HL-60/S4 (cell line): ENCODE results near the gene DCUN1D3.
"Not testable (repeated sequence)": the region's sequence is repeated elsewhere in the genome, so short reads cannot be mapped to it uniquely, and the experiment has no call there.

Experiments used
- in situ Hi-C: fragments of 300-500 bp; cut with MboI; formaldehyde crosslinking; loops from 2 replicates; pipeline ENCODE4 v1.14.3; 2022; ENCODE audit warnings: low sequenced_read_pairs

Gene DCUN1D3, protein sequence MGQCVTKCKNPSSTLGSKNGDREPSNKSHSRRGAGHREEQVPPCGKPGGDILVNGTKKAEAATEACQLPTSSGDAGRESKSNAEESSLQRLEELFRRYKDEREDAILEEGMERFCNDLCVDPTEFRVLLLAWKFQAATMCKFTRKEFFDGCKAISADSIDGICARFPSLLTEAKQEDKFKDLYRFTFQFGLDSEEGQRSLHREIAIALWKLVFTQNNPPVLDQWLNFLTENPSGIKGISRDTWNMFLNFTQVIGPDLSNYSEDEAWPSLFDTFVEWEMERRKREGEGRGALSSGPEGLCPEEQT

DNA sequence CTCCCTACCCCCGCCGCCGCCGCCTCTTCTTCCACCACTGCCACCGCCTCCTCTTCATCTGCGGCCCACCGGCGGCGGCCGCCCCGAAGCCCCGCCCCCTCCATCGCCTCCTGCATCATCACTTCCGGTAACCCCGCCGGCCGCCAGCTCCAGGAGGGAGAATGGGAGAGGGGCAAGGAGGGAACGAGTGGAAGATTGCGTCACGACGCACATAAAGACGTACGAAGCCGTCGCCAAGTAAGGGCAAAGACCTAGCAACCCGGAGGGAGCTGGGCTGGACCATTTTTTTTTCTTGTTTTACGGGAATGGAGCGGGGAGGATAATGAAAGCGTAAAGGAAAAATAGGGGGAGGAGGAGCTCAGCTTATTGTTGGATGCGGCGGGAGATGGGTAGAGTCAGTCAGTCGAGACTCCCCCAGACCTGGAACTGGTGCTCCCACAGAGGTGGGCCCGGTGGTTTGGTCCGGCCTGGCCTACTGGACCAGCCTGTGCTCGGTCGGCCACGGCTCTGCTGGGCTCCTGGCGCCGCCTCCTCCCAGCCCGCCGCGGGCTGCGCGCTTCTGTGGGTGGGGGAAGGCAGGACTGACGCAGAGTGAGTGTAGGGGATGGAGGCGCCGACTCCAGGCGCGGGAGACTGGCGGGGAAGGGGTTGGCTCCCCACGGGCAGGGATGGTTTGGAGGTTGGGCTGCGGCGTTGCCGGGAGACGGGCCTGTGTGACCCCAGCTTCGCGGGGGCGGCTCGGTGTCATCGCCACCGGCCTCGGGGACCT lies at the start of gene DCUN1D3, which contains the start of gene LYRM1:
TSS of gene DCUN1D3 (minus strand) at position 60 of the 769 bp plus-strand sequence. CDS start 37,820 bp downstream, outside the sequence.
TSS of gene LYRM1 (plus strand) at position 473 of the 769 bp plus-strand sequence. CDS start 14,785 bp downstream, outside the sequence.
- in situ Hi-C loops = no loop called here

DNA sequence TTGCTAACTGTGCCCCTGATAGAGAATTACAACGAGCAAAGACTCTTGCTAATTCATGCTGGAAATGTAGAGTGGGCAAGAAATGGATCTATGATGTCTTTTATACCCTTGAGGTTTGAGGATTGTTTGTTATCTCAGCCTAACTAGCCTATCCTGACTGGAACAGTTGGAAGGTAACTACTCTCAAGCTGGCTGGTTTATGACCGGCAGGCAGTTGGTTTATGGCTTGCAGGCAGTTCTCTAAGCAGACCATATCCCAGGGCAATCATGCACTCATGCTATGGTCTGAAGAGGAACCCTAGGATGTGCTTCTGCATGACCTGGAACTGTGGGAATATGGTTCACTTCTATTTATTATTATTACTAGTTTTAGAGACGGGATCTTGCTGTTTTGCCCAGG lies 49.5 kb upstream of the DCUN1D3 start:
- in situ Hi-C loops = no loop called here

DNA sequence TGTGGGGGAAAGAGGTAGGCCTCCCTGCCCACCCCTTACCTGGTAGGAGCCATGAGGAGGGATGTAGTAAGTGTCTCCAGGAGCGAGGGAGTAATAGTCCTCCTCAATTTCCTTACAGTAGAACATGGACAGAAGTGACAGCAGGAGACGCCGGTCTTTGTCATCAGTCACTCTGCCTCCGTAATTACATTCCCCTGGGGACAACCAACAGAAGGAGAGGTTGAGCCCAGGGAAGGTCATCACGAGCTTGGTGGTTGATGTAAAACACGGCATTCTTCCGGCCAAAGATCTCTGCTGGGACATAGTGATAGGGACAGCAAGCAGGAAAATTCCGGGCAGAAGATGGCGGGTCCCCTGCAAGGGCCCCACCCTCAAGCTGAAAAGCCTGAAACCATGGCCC lies 48.3 kb upstream of the DCUN1D3 start:
- in situ Hi-C loops = no loop called here

DNA sequence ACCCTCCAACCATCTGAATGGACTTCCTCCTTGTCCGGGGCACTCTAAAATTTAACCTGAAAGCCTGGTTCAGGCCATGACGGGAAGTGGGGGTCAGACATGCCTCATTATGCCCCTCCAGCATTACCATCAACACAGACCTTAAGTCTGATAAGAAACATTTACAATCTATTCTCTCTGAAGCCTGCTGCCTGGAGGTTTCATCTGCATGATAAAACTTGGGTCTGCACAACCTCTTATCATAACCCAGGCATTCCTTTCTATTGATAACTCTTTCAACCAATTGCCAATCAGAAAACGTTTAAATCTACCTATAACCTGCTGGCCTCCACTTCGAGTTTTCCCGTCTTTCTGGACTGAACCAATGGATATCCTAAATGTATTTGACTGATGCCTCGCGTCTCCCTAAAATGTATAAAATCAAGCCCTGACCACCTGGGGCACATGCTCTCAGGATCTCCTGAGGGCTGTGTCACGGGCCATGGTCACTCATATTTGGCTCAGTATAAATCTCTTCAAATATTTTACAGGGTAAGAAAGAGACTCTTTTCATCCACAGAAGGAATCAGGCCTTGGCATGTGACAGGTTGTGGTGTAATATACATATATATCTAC lies 46.0 kb upstream of the DCUN1D3 start:
- in situ Hi-C loops = no loop called here

DNA sequence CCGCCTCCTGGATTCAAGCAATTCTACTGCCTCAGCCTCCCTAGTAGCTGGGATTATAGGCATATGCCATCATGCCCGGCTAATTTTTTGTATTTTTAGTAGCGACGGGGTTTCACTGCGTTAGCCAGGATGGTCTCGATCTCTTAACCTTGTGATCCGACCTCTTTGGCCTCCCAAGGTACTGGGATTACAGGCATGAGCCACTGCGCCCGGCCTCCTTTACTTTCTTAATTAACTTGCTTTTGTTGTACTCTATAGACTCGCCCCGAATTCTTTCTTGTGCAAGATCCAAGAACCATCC lies 45.4 kb upstream of the DCUN1D3 start:
- in situ Hi-C loops = not testable (repeated sequence)

DNA sequence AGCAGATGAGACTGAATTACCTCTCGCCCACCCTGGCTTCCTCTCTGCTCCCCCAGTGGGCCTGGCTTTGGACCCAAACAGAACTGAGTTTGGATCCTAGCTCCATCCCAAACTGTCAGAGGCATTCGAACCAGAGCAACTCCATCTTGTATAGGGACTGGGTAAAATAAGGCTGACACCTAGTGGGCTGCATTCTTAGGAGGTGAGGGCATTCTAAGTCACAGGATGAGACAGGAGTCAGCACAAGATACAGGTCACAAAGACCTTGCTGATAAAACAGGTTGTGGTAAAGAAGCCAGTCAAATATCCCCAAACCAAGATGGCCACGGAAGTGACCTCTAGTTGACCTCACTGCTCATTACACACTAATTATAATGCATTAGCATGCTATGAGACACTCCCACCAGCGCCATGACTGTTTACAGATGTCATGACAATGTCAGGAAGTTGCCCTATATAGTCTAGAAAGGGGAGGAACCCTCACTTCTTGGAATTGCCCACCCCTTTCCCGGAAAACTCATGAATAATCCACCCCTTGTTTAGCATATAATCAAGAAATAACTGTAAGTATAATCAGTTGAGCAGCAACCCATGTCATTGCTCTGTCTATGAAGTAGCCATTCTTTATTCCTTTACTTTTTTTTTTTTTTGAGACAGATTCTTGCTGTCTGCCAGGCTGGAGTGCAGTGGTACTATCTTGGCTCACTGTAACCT lies 44.9 kb upstream of the DCUN1D3 start:
- in situ Hi-C loops = no loop called here

DNA sequence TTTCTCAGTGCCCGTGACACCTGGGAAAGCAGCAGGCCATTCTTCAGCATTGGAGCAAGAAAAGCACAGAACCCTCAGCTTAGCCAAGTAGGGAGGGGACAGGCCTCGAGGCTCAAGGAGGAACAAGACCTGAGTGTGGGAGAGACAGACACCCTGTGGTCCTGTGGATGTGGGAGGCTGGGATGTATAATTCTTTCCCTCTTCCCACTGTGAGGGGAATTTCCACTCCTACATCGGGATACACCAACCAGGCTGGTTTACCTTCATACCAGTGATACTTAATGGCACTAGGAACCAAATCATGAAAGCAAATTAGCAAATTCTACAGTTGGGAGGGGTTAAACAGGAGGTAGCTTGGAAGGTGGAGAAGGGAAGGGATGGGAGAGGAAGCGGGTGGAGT lies 42.1 kb upstream of the DCUN1D3 start:
- in situ Hi-C loops = no loop called here

DNA sequence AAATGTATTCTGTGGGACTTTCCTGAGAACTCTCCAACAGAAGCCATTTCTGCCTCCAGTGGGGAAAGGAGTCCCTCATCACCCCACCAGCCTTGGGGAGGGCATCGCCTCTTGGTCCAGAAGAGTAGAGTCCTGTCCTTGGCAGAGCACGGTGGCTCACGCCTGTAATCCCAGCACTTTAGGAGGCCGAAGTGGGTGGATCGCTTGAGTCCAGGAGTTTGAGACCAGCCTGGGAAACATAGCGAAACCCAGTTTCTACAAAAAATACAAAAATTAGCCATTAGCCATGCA lies 41.4 kb upstream of the DCUN1D3 start:
- in situ Hi-C loops = no loop called here

DNA sequence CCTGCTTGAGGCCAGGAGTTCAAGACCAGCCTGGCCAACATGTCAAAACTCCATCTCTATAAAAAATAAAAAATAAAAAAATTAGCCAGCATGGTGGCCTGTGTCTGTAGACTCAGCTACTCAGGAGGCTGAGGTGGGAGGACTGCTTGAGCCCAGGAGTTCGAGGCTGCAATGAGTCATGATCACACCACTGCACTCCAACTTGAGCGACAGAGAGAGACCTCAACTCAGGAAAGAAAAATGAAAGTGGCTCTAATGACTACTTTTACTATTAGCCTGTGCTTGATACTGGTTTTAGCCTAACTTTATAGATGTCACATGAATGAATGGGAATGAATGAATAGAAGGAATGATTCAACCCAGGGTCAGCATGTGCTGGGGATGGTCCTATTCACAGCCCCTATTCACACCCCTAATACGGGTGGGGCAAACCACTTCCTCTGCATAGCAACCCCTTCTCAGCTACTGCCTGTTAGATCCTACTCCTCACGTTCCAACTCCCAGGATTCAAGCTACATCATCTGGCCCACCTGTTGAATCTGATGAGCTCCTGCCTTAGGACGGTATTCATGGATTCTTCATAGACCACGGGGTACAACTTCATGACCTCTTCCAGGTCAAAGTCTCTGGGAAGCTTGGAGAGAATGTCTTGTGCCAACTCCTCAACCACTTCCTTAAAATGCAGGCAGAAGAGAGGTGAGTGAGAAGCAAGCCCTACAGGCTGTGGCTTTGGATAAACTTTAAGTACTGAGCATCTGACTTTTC lies 40.9 kb upstream of the DCUN1D3 start:
- in situ Hi-C loops = no loop called here

DNA sequence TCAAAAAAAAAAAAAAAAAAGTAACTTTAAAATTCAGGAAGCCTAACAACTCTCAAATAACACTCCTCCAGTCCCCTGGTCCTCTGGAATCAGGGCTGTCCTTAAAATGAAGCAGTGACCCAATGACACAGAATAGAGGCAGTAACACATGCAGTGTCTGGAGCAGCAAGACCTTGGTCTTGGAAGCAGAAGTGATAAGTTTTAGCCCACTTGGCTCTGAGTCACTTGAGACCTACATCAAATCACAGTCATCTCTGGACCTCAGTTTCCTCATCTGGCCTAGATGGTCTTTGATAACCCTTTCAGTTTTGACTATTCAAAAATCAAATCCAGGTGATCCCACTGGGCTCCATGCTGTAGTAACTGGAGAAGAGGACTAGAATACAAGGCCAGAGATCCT lies 39.5 kb upstream of the DCUN1D3 start:
- in situ Hi-C loops = no loop called here

DNA sequence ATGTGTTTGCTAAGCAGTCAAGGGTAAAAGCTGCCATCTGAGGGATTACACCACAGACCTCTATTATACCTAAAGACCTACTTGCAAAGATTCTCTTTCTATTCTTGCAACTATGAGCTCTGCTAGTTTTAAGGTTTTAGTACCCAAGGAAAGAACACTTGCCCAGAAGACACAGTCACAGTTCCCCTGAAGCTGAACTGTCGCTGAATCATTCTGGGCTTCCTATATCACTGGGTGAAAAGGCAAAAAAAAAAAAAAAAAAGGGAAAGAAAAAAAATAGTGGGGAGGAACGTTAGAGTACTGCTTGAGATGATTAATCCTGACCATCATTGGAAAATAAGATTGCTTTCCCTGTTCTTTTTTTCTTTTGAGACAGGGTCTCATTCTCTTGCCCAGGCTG lies 38.3 kb upstream of the DCUN1D3 start:
- in situ Hi-C loops = no loop called here

DNA sequence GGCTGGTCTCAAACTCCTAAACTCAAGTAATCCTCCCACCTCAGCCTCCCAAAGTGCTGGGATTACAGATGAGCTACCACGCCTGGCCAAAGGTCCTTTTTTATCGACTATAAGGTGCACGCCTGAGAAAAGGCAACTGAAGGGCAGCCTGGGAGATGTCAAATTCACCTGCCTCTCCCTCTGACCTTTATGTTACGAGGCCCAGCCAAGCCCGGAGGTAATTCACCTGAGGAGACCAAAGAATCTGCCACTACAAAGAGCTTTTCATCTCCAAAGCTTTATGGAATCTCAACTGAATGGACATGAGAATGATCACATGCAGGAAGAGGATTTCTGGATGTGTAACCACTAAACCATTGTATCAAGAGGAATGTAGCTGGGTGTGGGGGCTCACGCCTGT lies 37.6 kb upstream of the DCUN1D3 start:
- in situ Hi-C loops = no loop called here

DNA sequence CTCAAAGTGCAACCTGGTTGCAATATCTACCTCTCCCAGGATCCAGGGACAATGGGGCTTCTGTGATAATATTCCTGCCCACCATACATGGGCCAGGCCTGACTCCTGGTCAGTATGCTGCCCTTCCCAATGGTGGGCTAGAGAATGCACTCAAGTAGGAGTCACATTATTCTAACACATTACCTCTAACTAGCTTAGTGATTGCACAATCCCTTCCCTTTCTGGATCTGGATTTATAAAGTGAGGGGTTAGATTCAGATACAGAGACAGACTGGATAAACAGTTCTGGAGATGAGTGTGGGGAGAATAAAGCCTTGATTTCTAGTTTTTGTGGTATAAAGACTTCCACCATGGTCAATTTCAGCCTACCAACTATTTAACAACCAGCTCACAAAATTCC lies 33.4 kb upstream of the DCUN1D3 start:
- in situ Hi-C loops = no loop called here

DNA sequence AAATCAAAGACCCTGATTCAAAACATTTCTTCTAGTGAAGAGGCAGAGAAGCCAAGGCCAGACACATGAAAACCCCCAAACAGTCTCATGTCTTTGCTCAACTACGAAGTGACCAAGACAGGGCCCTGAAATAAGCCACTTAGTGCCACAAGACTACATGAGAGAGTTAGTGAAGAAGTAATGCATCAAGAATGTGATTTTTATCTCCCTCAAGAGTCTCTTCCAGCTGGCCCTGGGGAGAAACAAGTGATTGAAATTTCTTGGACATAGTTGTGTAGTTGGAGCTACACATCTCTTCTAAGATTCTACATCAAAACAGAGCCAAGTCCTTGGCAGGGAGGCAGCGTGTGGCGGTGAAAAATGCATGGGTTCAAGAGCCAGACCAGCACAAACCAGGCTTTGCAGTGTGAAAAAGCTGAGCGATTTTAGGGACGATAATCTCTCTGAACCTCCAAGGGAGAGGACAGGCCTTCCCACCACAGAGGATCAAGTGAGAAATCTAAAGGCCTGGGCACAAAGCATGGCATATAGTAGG lies 31.0 kb upstream of the DCUN1D3 start:
- in situ Hi-C loops = no loop called here

DNA sequence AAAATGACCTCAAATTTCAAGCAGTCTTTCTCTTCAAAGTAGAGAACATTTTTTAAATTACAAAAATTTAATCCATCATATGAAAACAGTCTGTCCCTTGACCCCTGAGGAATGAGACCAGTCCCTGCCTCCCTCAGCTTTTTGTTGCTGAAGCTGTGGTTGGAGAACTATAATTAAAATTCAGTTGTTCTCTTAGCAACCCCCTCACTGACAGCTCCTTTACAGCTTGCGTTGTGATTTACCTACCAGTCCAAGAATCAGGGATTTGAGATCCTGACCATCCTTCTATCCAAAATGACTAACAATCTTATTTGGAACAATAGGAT lies 30.2 kb upstream of the DCUN1D3 start:
- in situ Hi-C loops = no loop called here

DNA sequence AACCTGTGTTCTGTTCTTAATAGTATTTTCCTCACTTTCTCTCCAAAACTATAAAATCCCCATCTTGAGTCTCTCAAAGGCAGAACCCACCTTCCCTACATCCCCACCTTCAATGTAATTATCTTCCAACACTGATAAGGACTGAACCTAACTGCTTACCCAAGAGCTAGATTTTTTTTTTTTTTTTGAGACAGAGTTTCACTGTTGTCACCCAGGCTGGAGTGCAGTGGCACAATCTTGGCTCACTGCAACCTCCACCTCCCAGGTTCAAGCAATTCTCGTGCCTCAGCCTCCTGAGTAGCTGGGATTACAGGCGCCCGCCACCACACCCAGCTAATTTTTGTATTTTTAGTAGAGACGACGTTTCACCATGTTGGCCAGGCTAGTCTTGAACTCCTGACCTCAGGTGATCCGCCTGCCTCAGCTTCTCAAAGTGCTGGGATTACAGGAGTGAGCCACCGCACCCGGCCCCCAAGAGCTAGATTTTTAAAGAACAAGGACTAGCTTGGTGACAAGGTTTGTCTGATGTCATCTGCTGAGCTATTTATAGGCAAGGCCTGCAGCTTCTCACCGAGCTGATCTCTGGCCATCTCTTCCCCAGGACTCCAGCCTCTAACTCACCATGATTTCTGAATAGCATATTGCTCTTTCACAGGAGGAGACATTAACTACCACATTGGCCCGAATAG lies 29.7 kb upstream of the DCUN1D3 start:
- in situ Hi-C loops = not testable (repeated sequence)

DNA sequence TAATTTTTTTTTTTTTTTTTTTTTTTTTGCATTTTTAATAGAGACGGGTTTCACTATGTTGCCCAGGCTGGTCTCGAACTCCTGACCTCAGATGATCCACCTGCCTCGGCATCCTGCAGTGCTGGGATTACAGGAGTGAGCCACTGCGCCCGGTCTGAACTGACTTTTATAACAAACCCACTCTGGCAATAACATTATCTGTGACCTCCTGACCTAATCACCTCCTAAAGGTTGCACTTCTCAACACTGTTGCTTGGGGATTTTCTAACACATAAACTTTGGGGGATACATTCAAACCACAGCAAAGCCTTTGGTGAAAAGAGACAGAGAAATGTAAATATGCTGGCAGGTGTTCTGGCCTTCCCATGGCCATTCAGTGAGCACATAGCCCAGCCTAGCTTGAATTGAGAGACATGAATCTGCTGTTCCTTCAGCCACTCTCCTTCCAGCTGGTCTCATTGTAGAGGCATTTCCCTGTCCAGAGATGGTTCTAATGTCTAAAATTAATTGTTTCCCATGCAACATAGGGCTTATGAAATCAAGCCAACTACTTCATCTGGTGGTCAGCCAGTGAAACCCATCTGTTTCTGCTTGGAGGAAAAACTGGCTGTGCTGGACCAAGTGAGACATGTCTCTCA lies 28.7 kb upstream of the DCUN1D3 start:
- in situ Hi-C loops = no loop called here

DNA sequence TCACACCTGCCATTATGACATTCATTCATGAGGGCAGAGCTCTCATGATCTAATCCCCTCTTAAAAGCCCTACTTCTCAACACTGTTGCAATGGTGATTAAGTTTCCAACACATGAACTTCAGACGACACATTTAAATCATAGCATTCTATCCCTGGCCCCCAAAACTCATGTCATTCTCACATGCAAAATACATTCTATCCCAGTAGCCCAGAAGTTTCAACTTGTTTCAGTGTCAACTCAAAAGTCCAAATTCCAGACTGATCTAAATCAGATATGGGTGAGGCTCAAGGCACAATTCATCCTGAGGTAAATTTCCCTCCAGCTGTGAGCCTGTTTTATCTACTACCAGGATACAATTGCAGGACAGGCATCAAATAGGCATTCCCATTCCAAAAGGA lies 25.6 kb upstream of the DCUN1D3 start:
- in situ Hi-C loops = no loop called here

DNA sequence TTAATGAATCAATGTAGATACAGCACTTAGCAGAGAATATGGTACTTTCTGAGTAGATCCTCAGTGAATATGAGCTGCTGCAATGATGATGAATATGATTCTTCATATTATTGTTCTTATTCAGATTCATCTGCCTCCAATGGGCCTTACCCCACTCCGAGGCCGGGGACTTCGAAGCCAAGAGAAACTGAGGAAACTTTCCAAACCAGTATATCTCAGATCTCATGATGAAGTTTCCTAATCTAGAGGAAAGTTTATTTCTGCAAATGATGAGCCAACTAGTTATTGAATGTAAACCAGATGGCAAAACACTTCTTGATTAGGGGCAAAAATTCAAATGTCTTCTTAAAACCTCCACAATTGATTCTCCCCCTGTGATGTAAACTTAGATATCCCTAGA lies 23.7 kb upstream of the DCUN1D3 start:
- in situ Hi-C loops = no loop called here

DNA sequence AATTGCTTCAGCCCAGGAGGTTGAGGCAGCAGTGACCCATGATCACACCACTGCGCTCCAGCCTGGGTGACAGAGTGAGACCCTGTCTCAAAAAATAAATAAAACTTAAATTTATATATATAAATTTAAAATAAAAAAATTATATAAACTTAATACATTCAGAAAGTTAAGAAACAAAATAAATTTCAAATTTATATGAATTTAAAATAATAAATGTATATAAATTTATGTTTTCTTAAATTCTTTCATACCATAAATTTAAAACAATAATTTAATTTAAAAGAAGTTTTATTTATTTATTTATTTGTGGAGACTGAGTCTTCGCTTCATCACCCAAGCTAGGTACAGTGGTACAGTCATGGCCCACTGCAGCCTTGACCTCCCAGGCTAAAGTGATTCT lies 20.6 kb upstream of the DCUN1D3 start:
- in situ Hi-C loops = no loop called here
